ENCODE results near the gene IMPACT.

DNA sequence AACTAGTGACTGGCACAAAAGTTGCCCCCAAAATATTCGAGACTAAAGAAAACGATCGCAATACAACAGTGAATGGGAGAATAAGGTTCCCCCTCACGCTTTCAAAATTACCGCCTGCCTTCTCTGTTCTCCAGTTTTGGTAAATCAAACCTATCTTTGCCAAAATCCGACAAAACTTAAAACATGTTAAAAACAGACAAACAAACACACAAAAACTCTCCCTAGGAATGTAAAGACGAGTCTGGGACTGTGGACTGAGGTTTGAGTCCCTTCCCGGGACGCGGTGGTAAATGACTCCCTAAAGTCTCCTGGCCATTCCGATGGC lies 435 bp upstream of the IMPACT start:
- TF ChIP-seq, protein P1, sequence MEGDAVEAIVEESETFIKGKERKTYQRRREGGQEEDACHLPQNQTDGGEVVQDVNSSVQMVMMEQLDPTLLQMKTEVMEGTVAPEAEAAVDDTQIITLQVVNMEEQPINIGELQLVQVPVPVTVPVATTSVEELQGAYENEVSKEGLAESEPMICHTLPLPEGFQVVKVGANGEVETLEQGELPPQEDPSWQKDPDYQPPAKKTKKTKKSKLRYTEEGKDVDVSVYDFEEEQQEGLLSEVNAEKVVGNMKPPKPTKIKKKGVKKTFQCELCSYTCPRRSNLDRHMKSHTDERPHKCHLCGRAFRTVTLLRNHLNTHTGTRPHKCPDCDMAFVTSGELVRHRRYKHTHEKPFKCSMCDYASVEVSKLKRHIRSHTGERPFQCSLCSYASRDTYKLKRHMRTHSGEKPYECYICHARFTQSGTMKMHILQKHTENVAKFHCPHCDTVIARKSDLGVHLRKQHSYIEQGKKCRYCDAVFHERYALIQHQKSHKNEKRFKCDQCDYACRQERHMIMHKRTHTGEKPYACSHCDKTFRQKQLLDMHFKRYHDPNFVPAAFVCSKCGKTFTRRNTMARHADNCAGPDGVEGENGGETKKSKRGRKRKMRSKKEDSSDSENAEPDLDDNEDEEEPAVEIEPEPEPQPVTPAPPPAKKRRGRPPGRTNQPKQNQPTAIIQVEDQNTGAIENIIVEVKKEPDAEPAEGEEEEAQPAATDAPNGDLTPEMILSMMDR (IDR thresholded peaks at IDR 0.05) = no peak
- no peak for TF ChIP-seq POLR2A (IDR thresholded peaks at IDR 0.05)
